Stimulated activated CD4-positive, alpha-beta T cell treated with anti-CD3 and anti-CD28 coated beads, Interleukin-1b, Interleukin-23, amount 100 ng/mL, for 1 hour (primary cell): ENCODE data around the gene MYL6B.

Source experiments
- DNase-seq, 2 donors: peaks; one replicate each; pipeline ENCODE4 v3.0.0-alpha.2; 2020; ENCODE audit warnings: low read depth in 2 of 2

The MYL6B gene

GRCh38 chr12:56122637-56123036 lies 29.8 kb upstream of the MYL6B start:
- no peak for DNase-seq

GRCh38 chr12:56124133-56124532 lies 28.3 kb upstream of the MYL6B start:
- no peak for DNase-seq

GRCh38 chr12:56126732-56127239 lies 25.6 kb upstream of the MYL6B start:
- DNase-seq: no peak

GRCh38 chr12:56127485-56127887 lies 24.9 kb upstream of the MYL6B start:
- no peak for DNase-seq

GRCh38 chr12:56127888-56128669 lies 24.3 kb upstream of the MYL6B start, which contains the start of gene ESYT1:
Gene ESYT1 (plus strand): TSS chr12:56128267. CDS start chr12:56128320, 53 bp downstream.
- peak; percentile 77 to 97 for DNase-seq

- DNase-seq: no peak
Measured at GRCh38 chr12:56128670-56129205, 23.6 kb upstream of the MYL6B start.

GRCh38 chr12:56129206-56129941 lies 23.0 kb upstream of the MYL6B start:
- DNase-seq: peak; percentile 19 to 58

GRCh38 chr12:56129942-56130495 lies 22.4 kb upstream of the MYL6B start:
- DNase-seq: no peak

GRCh38 chr12:56130876-56131275 lies 21.5 kb upstream of the MYL6B start:
- DNase-seq: no peak

GRCh38 chr12:56134897-56135296 lies 17.5 kb upstream of the MYL6B start:
- no peak for DNase-seq

GRCh38 chr12:56137853-56138571 lies 14.4 kb upstream of the MYL6B start:
- no peak for DNase-seq

- no peak for DNase-seq
Measured at GRCh38 chr12:56141946-56142784, 10.2 kb upstream of the MYL6B start.

- no peak for DNase-seq
Measured at GRCh38 chr12:56143217-56143616, 9.2 kb upstream of the MYL6B start.

GRCh38 chr12:56143870-56144269 lies 8.5 kb upstream of the MYL6B start:
- no peak for DNase-seq

- no peak for DNase-seq
Measured at GRCh38 chr12:56145217-56145616, 7.2 kb upstream of the MYL6B start.

GRCh38 chr12:56146492-56147460 lies 5.6 kb upstream of the MYL6B start:
- DNase-seq: no peak

GRCh38 chr12:56150563-56150962 lies 1.8 kb upstream of the MYL6B start:
- DNase-seq: no peak

- no peak for DNase-seq
Measured at GRCh38 chr12:56151672-56152131, 685 bp upstream of the MYL6B start.
